PC-9 (cell line): Measurements from ENCODE around the gene SMDT1. TPM values are rescaled to one million over a fixed set of nuclear protein-coding genes. Genes with fewer than 3 reads are reported as not detected.

Source experiments
- Bru-seq: library from RNA; stranded (reverse); fragments of 400-500 nt; gene quantifications from one replicate; lab custom pipeline; 2021; lab: Mats Ljungman, UMichigan
- BruChase-seq, 2 experiments: library from RNA; stranded (reverse); fragments of 400-500 nt; gene quantifications; one replicate each; lab custom pipeline; 2021; lab: Mats Ljungman, UMichigan
- BruUV-seq: library from RNA; stranded (reverse); fragments of 400-500 nt; replicated peaks from 2 replicates; lab custom pipeline; 2021; lab: Mats Ljungman, UMichigan
- CTCF ChIA-PET: fragments of 300-600 bp; sonication (Branson Sonifier 250); formaldehyde crosslinking; loops from one replicate; lab custom pipeline; 2022; ENCODE audit warnings: antibody characterized with exemption; lab: Charles Lee
- POLR2A ChIA-PET: fragments of 300-600 bp; sonication (Branson Sonifier 250); formaldehyde crosslinking; loops from one replicate; lab custom pipeline; 2022; ENCODE audit warnings: antibody characterized with exemption; ENCODE audit not compliant: unreplicated experiment; lab: Charles Lee
- DNase-seq, 2 experiments: peaks; one replicate each; pipeline versions ENCODE4 v3.0.0 to v3.0.0-alpha.2; 2015 to 2022; ENCODE audit warnings: mixed read lengths in 1 of 2
- H2AFZ ChIP-seq: fragments of 200-600 bp; sonication (generic); 2 replicates; pipeline ENCODE4 v1.8.1; 2017; ENCODE audit warnings: antibody characterized with exemption
- H3F3A ChIP-seq: fragments of 200-600 bp; sonication (generic); 2 replicates; pipeline ENCODE4 v1.8.1; 2017; ENCODE audit warnings: antibody characterized with exemption, mild to moderate bottlenecking, low read depth; ENCODE audit not compliant: insufficient read depth
- H3K27ac ChIP-seq: fragments of 200-600 bp; sonication (generic); 2 replicates; pipeline ENCODE4 v1.6.1; 2016; ENCODE audit warnings: mixed run types
- H3K27me3 ChIP-seq: fragments of 200-600 bp; sonication (generic); 2 replicates; pipeline ENCODE4 v1.6.1; 2016; ENCODE audit warnings: low read depth, mixed run types; ENCODE audit not compliant: insufficient read depth
- H3K36me3 ChIP-seq: fragments of 200-600 bp; sonication (generic); 2 replicates; pipeline ENCODE4 v1.6.1; 2016; ENCODE audit warnings: low read depth, mixed run types
- H3K4me1 ChIP-seq: fragments of 200-600 bp; sonication (generic); replicated peaks from 2 replicates; pipeline ENCODE4 v1.6.1; 2016; ENCODE audit warnings: mixed run types; ENCODE audit not compliant: insufficient read depth
- H3K4me2 ChIP-seq: fragments of 200-600 bp; sonication (generic); 2 replicates; pipeline ENCODE4 v1.6.1; 2017; ENCODE audit warnings: mixed run types
- H3K4me3 ChIP-seq: fragments of 200-600 bp; sonication (generic); 2 replicates; pipeline ENCODE4 v1.6.1; 2016; ENCODE audit warnings: mixed run types
- H3K79me2 ChIP-seq: fragments of 200-600 bp; sonication (generic); 2 replicates; pipeline ENCODE4 v1.6.1; 2017; ENCODE audit warnings: low read depth, mixed run types
- H3K9me2 ChIP-seq: fragments of 200-600 bp; sonication (generic); 2 replicates; pipeline ENCODE4 v1.8.1; 2017; ENCODE audit warnings: mild to moderate bottlenecking; ENCODE audit not compliant: insufficient read depth
- H3K9me3 ChIP-seq: fragments of 200-600 bp; sonication (generic); 2 replicates; pipeline ENCODE4 v1.8.1; 2016; ENCODE audit warnings: low read depth; ENCODE audit not compliant: insufficient read depth
- H4K20me1 ChIP-seq: fragments of 200-600 bp; sonication (generic); 2 replicates; pipeline ENCODE4 v1.8.1; 2017; ENCODE audit not compliant: insufficient read depth
- EZH2 ChIP-seq: fragments of 200-600 bp; sonication (generic); IDR thresholded peaks from 2 replicates; pipeline ENCODE4 v1.8.0; 2017; ENCODE audit warnings: antibody characterized with exemption, low read depth
- intact Hi-C: fragments of 100-400 bp; cut with micrococcal nuclease; formaldehyde crosslinking; loops from one replicate; pipeline ENCODE4 v1.10.0; 2022; ENCODE audit not compliant: unreplicated experiment
- long read RNA-seq: library from polyadenylated mRNA; stranded (forward); transcript quantifications from one replicate; pipeline ENCODE4 v2.0.0, GENCODE V29; 2022
- total RNA-seq: library from RNA; stranded (reverse); gene quantifications from 2 replicates; pipeline ENCODE4 v1.2.3, GENCODE V29; 2021
- TF ChIP-seq, protein P1 (sequence below): fragments of 200-600 bp; sonication (generic); conservative IDR thresholded peaks from 2 replicates; pipeline ENCODE4 v1.6.1; 2017; ENCODE audit warnings: mixed run types, antibody characterized with exemption, mild to moderate bottlenecking, moderate library complexity

SMDT1 gene, protein sequence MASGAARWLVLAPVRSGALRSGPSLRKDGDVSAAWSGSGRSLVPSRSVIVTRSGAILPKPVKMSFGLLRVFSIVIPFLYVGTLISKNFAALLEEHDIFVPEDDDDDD
- total RNA-seq (55.3 and 72.8 TPM in 2 replicates), Bru-seq, nascent RNA (percentile 73 among the genes with signal in this experiment), BruChase-seq, experiment 1, labeled RNA remaining after a 2-hour chase (percentile 63 among the genes with signal in this experiment), BruChase-seq, experiment 2, labeled RNA remaining after a 6-hour chase (percentile 79 among the genes with signal in this experiment)
- long read RNA-seq, transcript SMDT1-202 (3 exons, 591 nt) = minor isoform, 5 of 75 reads
- long read RNA-seq, transcript SMDT1-201 (3 exons, 1,567 nt) = major isoform, 68 of 75 reads
- long read RNA-seq, partial matches to known transcripts = 0 of 75 reads
- long read RNA-seq, other reads (novel, unspliced or antisense) = 2 of 75 reads

DNA sequence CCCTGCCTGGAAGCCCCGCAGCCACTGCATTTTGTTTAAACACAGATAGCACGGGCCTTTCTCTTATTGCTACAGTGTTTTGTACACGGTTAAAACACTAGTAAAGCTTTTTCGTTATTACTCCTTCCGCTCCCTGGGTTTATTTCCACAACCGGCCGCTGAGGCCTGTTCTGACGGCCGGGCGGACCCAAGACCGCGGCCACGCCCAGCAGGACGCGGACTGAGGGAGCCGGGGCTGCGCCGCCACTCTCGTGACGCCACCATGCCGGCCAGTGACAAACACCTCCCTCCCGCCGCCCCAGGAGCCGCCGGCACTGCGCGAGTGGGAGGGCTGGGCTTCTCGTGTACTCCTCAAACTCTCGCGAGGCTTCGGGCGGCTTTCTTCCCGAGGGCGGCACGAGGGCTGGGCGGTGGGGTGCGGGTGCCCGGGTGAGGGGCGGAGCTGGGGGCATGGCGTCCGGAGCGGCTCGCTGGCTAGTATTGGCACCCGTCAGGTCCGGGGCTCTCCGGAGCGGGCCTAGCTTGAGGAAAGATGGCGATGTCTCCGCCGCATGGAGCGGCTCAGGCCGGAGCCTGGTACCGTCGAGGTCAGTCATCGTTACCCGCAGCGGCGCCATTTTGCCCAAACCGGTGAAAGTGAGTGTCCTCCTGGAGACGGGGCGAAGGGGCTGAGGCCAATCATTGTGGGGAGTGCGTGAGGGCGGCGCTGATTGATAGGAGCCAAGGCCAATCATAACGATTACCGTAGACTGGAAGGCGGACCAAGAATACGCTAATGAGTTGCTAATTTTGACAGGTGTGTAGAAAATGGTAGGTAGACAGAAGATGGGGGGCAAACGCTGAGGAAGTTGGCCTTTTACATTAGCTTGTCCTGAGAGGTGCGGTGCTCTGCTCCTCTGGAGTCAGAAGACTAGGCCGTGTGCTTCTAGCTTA is at the start of gene SMDT1:
SMDT1 (plus strand) TSS at position 382 of the 933 bp plus-strand sequence; CDS start at position 451, 69 bp downstream.
- Histone ChIP-seq H3K4me2 (peak within 1 kb of the TSS; percentile 94), H3K36me3 (no peaks in the 10 kb centered on the region), H2AFZ (peak within 1 kb of the TSS; percentile 92), H3F3A (peaks cover 4% of the 10 kb centered on the region; the same call in 1 of the 2 replicates), H3K27me3 (no peaks in the 10 kb centered on the region), H3K4me1 (peaks cover 14% of the 10 kb centered on the region), H4K20me1 (no peaks in the 10 kb centered on the region), H3K79me2 (peaks cover 19% of the 10 kb centered on the region), H3K9me2 (no peaks in the 10 kb centered on the region), H3K27ac (peak within 1 kb of the TSS; percentile 81), H3K4me3 (peak within 1 kb of the TSS; percentile 85), H3K9me3 (no peaks in the 10 kb centered on the region; the same call in 1 of the 2 replicates)
- intact Hi-C loops = loop anchor here (1.0 to 10.0 kb wide), 3 partner anchors 9 to 135 kb away; partner anchors contain the start of genes CENPM, NAGA and NDUFA6
- CTCF ChIA-PET = interaction anchor here (0.9 kb wide), 1 partner anchor 333 kb away, joined by 3 read pairs; no protein-coding TSS in a partner anchor
- BruUV-seq = no TSS peak
- DNase-seq = peak; percentile 95 to 98
- TF ChIP-seq, protein P1, sequence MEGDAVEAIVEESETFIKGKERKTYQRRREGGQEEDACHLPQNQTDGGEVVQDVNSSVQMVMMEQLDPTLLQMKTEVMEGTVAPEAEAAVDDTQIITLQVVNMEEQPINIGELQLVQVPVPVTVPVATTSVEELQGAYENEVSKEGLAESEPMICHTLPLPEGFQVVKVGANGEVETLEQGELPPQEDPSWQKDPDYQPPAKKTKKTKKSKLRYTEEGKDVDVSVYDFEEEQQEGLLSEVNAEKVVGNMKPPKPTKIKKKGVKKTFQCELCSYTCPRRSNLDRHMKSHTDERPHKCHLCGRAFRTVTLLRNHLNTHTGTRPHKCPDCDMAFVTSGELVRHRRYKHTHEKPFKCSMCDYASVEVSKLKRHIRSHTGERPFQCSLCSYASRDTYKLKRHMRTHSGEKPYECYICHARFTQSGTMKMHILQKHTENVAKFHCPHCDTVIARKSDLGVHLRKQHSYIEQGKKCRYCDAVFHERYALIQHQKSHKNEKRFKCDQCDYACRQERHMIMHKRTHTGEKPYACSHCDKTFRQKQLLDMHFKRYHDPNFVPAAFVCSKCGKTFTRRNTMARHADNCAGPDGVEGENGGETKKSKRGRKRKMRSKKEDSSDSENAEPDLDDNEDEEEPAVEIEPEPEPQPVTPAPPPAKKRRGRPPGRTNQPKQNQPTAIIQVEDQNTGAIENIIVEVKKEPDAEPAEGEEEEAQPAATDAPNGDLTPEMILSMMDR = no peak
- TF ChIP-seq EZH2 = no peak
- POLR2A ChIA-PET = interaction anchor here (0.5 to 0.7 kb wide), 3 partner anchors 11 to 1064 kb away, joined by 3 to 4 read pairs (median 4); partner anchors contain the start of gene NDUFA6

DNA sequence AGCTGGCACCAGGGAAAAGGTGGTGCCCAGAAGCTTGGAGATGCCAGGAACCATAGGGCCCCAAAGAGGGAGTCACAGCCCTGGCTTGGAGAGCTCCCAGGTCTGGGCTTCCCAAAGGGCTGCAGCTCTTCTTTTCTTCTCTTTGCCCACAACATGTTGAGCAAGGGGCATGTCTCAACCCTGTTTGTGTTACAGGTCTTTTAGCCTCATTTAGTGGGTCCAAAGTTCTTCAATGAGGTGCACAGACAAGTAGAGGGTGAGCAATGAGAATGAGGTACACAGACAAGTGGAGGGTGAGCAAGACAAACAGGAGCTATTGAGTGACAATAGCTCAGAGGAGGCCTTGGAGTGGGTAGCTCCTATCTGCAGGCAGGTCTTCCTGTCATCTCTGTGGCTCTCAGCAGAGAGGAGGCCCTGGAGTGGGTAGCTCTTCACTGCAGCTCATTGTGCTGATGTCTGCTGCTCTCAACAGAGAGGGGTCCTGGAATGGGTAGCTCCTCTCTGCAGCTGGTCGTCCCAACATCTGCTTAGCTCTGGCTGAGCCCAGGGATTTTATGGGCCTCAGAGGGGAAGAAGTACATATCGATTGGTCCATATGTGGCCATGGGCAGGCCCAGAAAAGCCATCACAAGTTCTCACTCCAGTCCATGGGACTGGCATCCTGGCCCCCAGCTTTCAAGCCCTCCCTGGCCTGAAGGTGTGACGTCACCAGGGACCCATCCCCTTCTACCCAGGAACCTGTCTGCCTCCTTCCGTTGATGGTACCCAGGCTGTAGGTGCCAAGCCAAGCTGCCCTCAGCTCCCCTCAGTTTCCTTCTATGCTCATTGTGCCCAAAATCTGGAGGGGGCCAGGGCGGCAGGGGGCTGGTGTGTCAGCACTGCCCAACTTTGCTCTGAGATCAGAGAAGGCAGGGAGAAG is 46.0 kb upstream of the SMDT1 start:
- no peak overlapping the region for H3K4me3 ChIP-seq
- H3K4me2 ChIP-seq = no peak overlapping the region
- DNase-seq = no peak
- TF ChIP-seq, protein P1 = no peak
- no peak for TF ChIP-seq EZH2
- H3K36me3 ChIP-seq = no peaks in the 10 kb centered on the region
- peaks cover 6% of the 10 kb centered on the region; the same call in 1 of the 2 replicates for H3K9me3 ChIP-seq
- H3F3A ChIP-seq = no peaks in the 10 kb centered on the region
- H3K79me2 ChIP-seq = no peaks in the 10 kb centered on the region
- no peaks in the 10 kb centered on the region for H3K9me2 ChIP-seq
- H3K4me1 ChIP-seq = no peaks in the 10 kb centered on the region
- ChIA-PET POLR2A (interaction anchor here (0.6 kb wide), 1 partner anchor 47 kb away, joined by 3 read pairs; no protein-coding TSS in a partner anchor), CTCF (no interaction called here)
- no peak overlapping the region for H3K27ac ChIP-seq
- H4K20me1 ChIP-seq = no peaks in the 10 kb centered on the region
- BruUV-seq = no TSS peak
- intact Hi-C loops = no loop called here
- H3K27me3 ChIP-seq = no peaks in the 10 kb centered on the region
- no peak overlapping the region for H2AFZ ChIP-seq
